Measurements from ENCODE around the gene CHMP3.
"Not testable (repeated sequence)": the region's sequence is repeated elsewhere in the genome, so short reads cannot be mapped to it uniquely, and the experiment has no call there.

The CHMP3 gene

GRCh38 chr2:86592547-86593230, 29.4 kb upstream of the CHMP3 start:
- no peak overlapping the region for H3K4me3 ChIP-seq (ENCODE audit: low read length)

DNA sequence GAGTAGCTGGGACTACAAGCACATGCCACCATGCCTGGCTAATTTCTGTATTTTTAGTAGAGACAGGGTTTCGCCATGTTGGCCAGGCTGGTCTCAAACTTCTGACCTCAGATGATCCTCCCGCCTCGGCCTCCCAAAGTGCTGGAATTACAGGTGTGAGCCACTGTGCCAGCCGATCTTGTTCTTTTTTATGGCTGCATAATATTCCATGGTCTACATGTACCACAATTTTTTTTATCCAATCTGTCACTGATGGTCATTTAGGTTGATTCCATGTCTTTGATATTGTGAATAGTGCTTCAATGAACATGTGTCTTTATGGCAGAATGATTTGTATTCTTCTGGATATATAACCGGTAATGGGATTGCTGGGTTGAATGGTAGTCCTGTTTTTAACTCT, 26.5 kb upstream of the CHMP3 start:
- H3K4me3 ChIP-seq (ENCODE audit: low read length); DNase-seq (ENCODE audit: low read depth): not testable (repeated sequence)

More at GRCh38 chr2:86592547-86593230, 29.4 kb upstream of the CHMP3 start:
- no peak for DNase-seq (ENCODE audit: low read depth)
- TF ChIP-seq, protein P1, sequence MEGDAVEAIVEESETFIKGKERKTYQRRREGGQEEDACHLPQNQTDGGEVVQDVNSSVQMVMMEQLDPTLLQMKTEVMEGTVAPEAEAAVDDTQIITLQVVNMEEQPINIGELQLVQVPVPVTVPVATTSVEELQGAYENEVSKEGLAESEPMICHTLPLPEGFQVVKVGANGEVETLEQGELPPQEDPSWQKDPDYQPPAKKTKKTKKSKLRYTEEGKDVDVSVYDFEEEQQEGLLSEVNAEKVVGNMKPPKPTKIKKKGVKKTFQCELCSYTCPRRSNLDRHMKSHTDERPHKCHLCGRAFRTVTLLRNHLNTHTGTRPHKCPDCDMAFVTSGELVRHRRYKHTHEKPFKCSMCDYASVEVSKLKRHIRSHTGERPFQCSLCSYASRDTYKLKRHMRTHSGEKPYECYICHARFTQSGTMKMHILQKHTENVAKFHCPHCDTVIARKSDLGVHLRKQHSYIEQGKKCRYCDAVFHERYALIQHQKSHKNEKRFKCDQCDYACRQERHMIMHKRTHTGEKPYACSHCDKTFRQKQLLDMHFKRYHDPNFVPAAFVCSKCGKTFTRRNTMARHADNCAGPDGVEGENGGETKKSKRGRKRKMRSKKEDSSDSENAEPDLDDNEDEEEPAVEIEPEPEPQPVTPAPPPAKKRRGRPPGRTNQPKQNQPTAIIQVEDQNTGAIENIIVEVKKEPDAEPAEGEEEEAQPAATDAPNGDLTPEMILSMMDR (IDR thresholded peaks at IDR 0.05; ENCODE audit: insufficient read depth, low read depth, low read length, missing control alignments): no peak

- peak; percentile 11 for DNase-seq (ENCODE audit: low read depth)
- no peak overlapping the region for H3K4me3 ChIP-seq (ENCODE audit: low read length)
- TF ChIP-seq, protein P1 (IDR thresholded peaks at IDR 0.05; ENCODE audit: insufficient read depth, low read depth, low read length, missing control alignments): no peak
Measured at GRCh38 chr2:86584151-86584913, 21.1 kb upstream of the CHMP3 start.

DNA sequence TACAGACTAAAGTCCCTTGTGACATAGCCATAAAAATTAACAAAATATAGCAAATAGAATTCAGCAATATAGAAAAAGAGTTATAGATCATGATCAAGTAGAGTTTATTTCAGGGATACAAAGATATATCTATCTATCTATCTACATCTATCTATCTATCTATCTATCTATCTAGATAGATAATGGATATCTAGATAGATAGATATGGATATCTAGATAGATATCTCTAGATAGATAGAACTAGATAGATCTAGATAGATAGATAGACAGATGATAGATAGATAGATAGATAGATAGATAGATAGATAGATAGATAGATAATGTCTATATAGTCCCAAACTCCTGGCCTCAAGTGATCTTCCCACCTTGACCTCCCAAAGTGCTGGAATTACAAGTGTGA, 17.3 kb upstream of the CHMP3 start:
- H3K4me3 ChIP-seq (ENCODE audit: low read length): no peak overlapping the region
- no peak for DNase-seq (ENCODE audit: low read depth)
- TF ChIP-seq, protein P1 (IDR thresholded peaks at IDR 0.05; ENCODE audit: insufficient read depth, low read depth, low read length, missing control alignments): no peak

GRCh38 chr2:86577817-86578456, 14.7 kb upstream of the CHMP3 start:
- no peak for DNase-seq (ENCODE audit: low read depth)
- no peak overlapping the region for H3K4me3 ChIP-seq (ENCODE audit: low read length)
- TF ChIP-seq, protein P1 (IDR thresholded peaks at IDR 0.05; ENCODE audit: insufficient read depth, low read depth, low read length, missing control alignments): no peak

GRCh38 chr2:86570059-86570458, 6.8 kb upstream of the CHMP3 start:
- DNase-seq (ENCODE audit: low read depth): peak; percentile 28
- H3K4me3 ChIP-seq (ENCODE audit: low read length): no peak overlapping the region
- TF ChIP-seq, protein P1 (IDR thresholded peaks at IDR 0.05; ENCODE audit: insufficient read depth, low read depth, low read length, missing control alignments): no peak

- TF ChIP-seq, protein P1 (IDR thresholded peaks at IDR 0.05; ENCODE audit: insufficient read depth, low read depth, low read length, missing control alignments): no peak
- H3K4me3 ChIP-seq (ENCODE audit: low read length): no peak overlapping the region
- DNase-seq (ENCODE audit: low read depth): no peak
Measured at GRCh38 chr2:86566821-86567190, 3.6 kb upstream of the CHMP3 start.

Measured in epithelial cell of esophagus (primary cell).